Activated CD8-positive, alpha-beta memory T cell treated with anti-CD3 and anti-CD28 coated beads for 36 hours (primary cell): ENCODE measurements around the gene LKAAEAR1. TPM values are rescaled to one million over a fixed set of nuclear protein-coding genes. Genes with fewer than 3 reads are reported as not detected.

Experiments used
- CTCF ChIA-PET: fragments of 350-600 bp; sonication (Branson Sonifier 250); formaldehyde crosslinking; loops from one replicate; lab custom pipeline; 2021; ENCODE audit warnings: antibody characterized with exemption; lab: Charles Lee
- POLR2A ChIA-PET: fragments of 350-600 bp; sonication (Branson Sonifier 250); formaldehyde crosslinking; loops from one replicate; lab custom pipeline; 2021; ENCODE audit warnings: antibody characterized with exemption; lab: Charles Lee
- total RNA-seq, 2 experiments: library from RNA; stranded (reverse); gene quantifications; one replicate each; pipeline ENCODE4 v1.2.3, GENCODE V29; 2021

Gene LKAAEAR1
- total RNA-seq, 2 experiments from 2014 or later, result 0.42 TPM; not detected in 1

DNA sequence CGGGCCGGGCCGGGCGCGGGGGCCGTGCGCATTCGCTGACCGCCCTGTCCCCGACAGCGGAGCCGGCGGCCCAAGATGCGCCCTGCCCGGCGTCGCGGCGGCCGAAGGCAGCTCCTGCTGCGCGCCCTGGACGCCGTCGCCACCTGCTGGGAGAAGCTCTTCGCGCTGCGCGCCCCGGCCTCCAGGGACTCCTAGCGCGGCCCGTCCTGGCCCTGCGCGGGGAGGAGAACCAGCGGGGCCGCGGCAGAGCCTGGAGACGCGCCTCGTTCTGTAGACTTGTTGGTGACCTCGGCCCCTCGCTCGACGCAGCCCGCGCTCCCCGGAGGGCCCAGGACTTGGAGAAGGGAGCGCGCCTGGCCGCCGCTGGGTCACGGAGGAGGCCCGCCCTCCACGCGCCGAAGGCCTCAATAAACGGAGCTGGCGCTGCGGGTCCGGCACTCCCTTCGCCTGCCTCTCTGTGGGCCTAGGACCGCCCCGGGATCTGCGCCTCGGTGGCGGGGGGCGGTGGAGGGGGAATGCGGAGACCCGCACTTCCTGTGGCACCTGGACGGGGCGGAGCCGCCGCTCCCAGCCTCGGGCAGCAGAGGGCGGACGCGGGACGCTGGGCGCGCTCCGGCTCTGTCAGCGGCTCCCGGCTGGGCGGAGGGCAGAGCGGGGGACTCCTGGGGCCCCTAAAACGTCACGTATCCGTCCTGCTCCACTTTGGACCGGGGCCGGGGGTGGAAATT lies 45.5 kb downstream of the LKAAEAR1 start:
- CTCF ChIA-PET, result interaction anchor here (0.6 to 6.2 kb wide), 34 partner anchors 8 to 412 kb away, joined by 3 to 67 read pairs (median 4); partner anchors contain the start of genes GMEB2, LKAAEAR1, OPRL1 and PRPF6
- POLR2A ChIA-PET, result interaction anchor here (0.8 to 1.7 kb wide), 4 partner anchors 56 to 517 kb away, joined by 3 to 13 read pairs (median 6); partner anchors contain the start of genes PRPF6 and SAMD10

DNA sequence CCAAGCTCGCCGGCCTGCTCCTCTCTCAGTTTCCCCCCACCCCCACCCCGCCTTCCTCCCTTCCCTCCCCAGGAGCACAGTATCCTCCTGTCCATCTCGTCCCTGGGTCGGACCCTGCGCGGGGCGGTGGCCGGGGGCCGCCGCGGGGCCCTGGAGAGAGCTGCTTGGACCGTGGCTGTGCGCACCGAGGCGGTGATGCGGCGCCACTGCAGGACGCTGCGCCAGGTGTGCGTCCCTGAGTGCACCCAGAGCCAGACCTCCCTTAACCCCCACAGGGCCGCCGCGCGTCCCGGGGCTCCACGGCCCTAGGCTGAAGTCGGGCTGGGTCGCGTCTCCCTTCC lies 46.0 kb downstream of the LKAAEAR1 start:
- POLR2A ChIA-PET, result interaction anchor here (0.8 to 1.7 kb wide), 4 partner anchors 55 to 517 kb away, joined by 3 to 13 read pairs (median 6); partner anchors contain the start of genes PRPF6 and SAMD10
- CTCF ChIA-PET, result interaction anchor here (0.7 to 6.2 kb wide), 28 partner anchors 8 to 411 kb away, joined by 3 to 67 read pairs (median 5); partner anchors contain the start of genes GMEB2, LKAAEAR1, OPRL1 and PRPF6

DNA sequence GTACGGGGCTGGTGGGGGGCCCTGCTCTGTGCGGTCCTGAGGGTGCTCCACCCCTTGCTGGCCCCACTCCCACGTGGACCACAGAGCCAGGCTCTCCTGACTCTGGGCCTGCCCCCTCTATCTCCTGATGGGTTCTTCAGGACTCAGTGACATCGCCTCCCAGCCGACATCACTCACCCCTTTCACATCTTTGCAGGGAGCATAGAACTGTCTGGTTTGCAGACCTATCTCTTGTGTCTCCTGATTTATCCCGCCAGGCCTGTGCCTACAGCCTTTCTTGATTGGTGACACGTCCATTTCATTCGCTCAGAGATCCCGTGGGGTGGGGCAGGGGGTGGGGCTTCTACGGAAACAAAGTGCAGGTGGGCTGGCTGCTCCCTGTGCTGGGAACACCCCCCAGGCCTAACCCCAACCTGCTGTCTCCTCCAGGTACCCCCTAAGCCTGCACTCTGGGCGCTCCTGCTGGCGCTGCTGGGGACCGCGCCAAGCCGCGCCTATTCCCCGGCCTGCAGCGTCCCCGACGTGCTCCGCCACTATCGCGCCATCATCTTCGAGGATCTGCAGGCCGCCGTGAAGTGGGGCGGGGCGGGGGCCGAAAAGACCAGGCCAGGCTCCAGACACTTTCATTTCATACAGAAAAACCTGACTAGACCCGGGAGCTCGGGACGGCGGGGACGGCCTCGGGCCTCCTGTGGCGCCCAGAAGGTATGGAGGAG lies 46.5 kb downstream of the LKAAEAR1 start:
- CTCF ChIA-PET, result interaction anchor here (0.7 to 6.2 kb wide), 22 partner anchors 8 to 251 kb away, joined by 3 to 67 read pairs (median 5); partner anchors contain the start of genes LKAAEAR1, OPRL1, PRPF6 and RGS19
- POLR2A ChIA-PET, result interaction anchor here (0.8 to 1.7 kb wide), 4 partner anchors 55 to 516 kb away, joined by 3 to 13 read pairs (median 6); partner anchors contain the start of genes PRPF6, SAMD10 and UCKL1

DNA sequence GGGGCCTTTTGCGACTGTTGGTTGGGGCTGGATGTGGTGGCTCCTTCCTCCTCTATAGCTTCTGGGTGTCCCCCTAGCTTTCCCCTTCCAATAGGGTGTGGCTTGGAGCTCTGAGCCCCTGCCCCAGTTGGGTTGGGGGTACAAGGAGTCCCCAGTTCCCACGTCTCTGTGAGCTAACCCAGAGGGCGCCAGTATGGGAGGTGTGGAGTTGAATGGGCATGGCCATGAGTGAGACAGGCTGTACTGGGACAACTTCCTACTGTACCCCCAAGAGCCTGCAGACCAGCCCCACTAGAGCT lies 47.0 kb downstream of the LKAAEAR1 start:
- ChIA-PET CTCF (interaction anchor here (1.2 to 6.2 kb wide), 8 partner anchors 23 to 83 kb away, joined by 4 to 67 read pairs (median 15); partner anchors contain the start of genes OPRL1, PRPF6, RGS19 and SAMD10), POLR2A (interaction anchor here (1.1 kb wide), 1 partner anchor 80 kb away, joined by 3 read pairs; the partner anchor contains the start of gene UCKL1)

DNA sequence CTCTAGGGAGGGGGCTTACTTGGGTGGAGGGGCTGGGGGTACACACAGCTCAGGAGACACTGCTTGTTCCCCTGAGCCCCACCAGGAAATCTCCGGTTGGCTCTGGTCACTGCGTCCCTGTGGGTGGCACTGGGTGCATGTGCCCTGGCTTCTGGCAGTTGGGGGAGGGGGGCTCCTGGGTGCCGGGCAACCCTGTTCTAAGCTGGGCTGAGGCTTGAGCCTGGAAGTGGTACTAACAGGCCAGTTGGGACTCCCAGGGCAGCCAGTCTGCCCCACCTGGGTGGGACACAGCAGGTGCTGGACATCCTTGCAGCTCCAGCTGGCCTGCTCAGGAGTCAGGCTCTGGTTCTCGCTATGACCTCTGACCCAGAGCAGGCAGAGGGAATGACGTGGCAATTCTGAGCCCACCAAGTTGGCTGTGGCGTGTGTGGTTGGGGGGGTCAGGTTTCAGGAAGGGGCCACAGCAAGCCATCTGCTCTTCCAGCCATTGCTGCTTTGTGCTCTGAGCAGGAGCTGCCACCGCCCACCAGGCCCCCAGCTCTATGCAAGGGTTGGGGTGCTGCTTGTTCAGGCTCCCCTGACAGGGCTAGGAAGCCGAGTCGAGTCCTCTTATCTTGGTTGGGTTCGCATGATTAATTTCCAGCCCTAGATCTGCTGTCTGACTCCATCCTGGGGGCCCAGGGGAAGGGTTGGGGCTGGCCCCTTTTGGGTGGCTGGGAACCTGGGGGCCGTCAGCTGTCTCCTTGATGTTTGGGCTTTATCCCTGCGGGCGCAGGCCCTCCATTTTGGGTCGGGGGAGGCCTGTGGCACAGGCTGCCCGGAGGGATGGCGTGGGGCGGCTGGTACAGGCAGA lies 47.6 kb downstream of the LKAAEAR1 start:
- ChIA-PET CTCF (interaction anchor here (1.2 to 6.2 kb wide), 5 partner anchors 23 to 84 kb away, joined by 4 to 67 read pairs (median 38); partner anchors contain the start of genes PRPF6, SAMD10 and TCEA2), POLR2A (interaction anchor here (1.1 kb wide), 1 partner anchor 80 kb away, joined by 3 read pairs; the partner anchor contains the start of gene UCKL1)

DNA sequence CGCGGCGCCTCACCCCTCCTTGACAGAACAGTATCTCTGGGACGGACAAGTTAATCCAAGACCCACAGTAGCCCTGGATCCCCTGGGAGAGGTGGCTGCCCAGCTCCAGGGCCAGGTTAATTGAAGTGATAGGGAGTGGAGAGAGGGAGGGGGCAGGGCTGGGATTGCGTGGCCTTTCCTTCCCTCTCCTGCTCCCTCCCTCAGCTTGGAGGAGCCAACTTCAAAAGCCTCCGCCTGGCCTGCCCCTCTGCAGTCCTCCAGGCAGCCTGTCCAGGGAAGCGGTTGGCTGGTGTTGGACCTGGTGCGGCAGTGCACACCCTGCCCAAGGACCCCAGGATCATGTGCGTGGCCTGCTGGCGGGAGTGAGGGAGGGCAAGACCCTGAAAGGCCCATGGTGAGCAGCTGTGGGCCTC lies 48.3 kb downstream of the LKAAEAR1 start, which contains the start of gene C20orf204:
TSS of gene C20orf204 (plus strand) at position 250 of the 413 bp plus-strand sequence. CDS start at position 392, 142 bp downstream.
- ChIA-PET POLR2A (no interaction called here), CTCF (interaction anchor here (1.2 to 6.2 kb wide), 3 partner anchors 56 to 84 kb away, joined by 3 to 38 read pairs (median 4); partner anchors contain the start of gene SAMD10)

DNA sequence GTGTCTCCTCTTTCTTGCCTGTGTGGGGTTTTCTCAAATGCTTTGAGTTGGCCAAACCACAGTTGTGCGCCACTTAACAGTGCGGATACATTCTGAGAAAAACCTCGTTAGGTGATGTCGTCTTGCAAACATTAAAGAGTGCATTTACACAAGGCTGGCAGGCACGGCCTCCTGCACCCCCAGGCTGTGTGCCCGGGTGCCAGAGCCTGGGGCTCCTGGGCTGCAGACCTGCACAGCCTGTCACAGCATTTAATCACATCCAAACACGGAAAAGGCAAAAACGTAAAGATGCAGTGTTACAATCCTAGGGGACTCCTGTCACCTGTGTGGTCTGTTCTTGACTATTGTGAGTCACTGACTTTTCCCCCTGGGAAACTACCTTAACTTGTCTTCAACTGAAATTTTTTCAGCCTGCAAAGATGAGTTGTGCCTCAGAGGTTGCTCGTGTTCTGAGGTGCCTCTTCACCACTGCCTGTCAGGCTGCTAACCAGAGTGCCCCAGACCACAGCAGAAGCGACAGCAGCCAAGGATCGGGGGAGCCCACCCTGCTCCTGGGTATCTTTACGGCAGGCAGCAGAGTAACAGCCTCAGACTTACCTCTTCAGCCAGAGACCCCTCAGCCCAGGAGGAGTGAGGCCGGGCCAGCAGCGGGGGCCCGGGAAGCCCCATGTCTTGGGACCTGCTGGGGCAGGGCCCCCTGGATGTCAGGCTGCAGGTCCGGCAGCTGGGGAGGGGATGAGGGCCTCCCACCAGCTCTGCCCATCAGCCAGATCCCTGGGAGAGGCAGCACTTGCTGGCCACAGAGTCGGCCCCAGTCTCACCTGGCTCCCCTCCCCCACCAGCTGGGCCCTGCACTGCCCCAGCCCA lies 48.9 kb downstream of the LKAAEAR1 start:
- CTCF ChIA-PET, result interaction anchor here (0.6 to 6.2 kb wide), 3 partner anchors 24 to 85 kb away, joined by 3 to 38 read pairs (median 3); partner anchors contain the start of gene SAMD10
- POLR2A ChIA-PET, result no interaction called here

DNA sequence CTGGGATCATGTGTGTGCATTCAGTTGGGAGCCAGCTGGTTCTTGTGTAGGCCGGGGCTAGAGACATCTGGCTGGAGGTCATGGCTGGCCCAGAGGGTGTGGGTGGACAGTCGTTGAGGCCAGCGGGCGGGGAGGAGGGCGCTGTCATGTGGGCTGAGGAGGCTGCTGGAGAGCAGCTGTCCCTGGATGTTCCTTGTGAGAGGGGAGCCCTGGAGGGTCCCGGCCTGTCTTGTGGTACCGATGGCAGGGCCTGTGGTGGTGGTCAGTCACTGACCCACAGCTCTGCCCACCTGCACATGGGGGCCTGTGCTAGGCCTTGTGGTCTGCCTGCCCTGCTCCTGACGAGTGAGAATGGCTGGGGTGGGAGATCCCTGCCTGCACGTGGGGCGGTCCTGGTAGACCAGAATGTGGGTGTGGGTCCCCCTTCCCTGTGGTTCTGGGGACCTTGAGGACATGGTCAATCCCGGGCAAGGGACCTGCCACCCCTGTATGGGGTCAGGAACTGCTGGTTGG lies 50.2 kb downstream of the LKAAEAR1 start:
- ChIA-PET POLR2A (interaction anchor here (0.6 kb wide), 1 partner anchor 27 kb away, joined by 3 read pairs; no protein-coding TSS in a partner anchor), CTCF (interaction anchor here (1.1 to 1.4 kb wide), 4 partner anchors 20 to 538 kb away, joined by 3 read pairs; partner anchors contain the start of gene SAMD10)

Other genes starting within 250 kb of the LKAAEAR1 start
- under 1 TPM in 1 of 2 experiments, not detected in 1; 0.13 TPM for gene ABHD16B, start 222.9 kb downstream of the LKAAEAR1 start, total RNA-seq
- 10 to 100 TPM; 62.7 to 67.0 TPM for gene TPD52L2, start 219.1 kb downstream of the LKAAEAR1 start, total RNA-seq
- gene DNAJC5, start 189.3 kb downstream of the LKAAEAR1 start, total RNA-seq, result 10 to 100 TPM; 40.3 TPM
- 10 to 100 TPM; 32.9 to 35.2 TPM for gene UCKL1, start 128.0 kb downstream of the LKAAEAR1 start, total RNA-seq
- gene ZNF512B, start 114.5 kb downstream of the LKAAEAR1 start, total RNA-seq, result 10 to 100 TPM; 11.3 to 12.1 TPM
- gene SAMD10, start 104.8 kb downstream of the LKAAEAR1 start, total RNA-seq, result 10 to 100 TPM; 19.0 to 20.5 TPM
- 10 to 100 TPM; 66.5 to 67.7 TPM for gene PRPF6, start 103.3 kb downstream of the LKAAEAR1 start, total RNA-seq
- gene C20orf204, start 48.2 kb downstream of the LKAAEAR1 start, total RNA-seq, result 1 to 10 TPM; 2.1 to 2.6 TPM
- not detected for gene SOX18, start 34.8 kb downstream of the LKAAEAR1 start, total RNA-seq
- gene TCEA2, start 21.2 kb downstream of the LKAAEAR1 start, total RNA-seq, result 10 to 100 TPM; 25.9 to 27.5 TPM
- gene RGS19, start 4.9 kb downstream of the LKAAEAR1 start, total RNA-seq, result 10 to 100 TPM; 37.8 to 42.2 TPM
- gene OPRL1, start 4.3 kb downstream of the LKAAEAR1 start, total RNA-seq, result under 1 TPM; 0.19 to 0.21 TPM
- gene NPBWR2, start 23.2 kb upstream of the LKAAEAR1 start, total RNA-seq, result not detected
- gene MYT1, start 80.1 kb upstream of the LKAAEAR1 start, total RNA-seq, result not detected
- gene PCMTD2, start 171.3 kb upstream of the LKAAEAR1 start, total RNA-seq, result 10 to 100 TPM; 25.9 to 28.0 TPM